PC-3 (cell line): ENCODE results near the gene MYLK. TPM values are rescaled to one million over a fixed set of nuclear protein-coding genes. Genes with fewer than 3 reads are reported as not detected.

ENCODE experiments used
- ATAC-seq: fragments of 200-7000 bp; cut with Tn5 transposase; 2 replicates; pipeline ENCODE4 v1.9.1; 2020; ENCODE audit warnings: mild to moderate bottlenecking, moderate library complexity
- BruUV-seq: library from RNA; stranded (reverse); fragments of 400-500 nt; replicated peaks from 2 replicates; lab custom pipeline; 2021; lab: Mats Ljungman, UMichigan
- CTCF ChIA-PET: fragments of 300-600 bp; sonication (Branson Sonifier 250); formaldehyde crosslinking; loops from one replicate; lab custom pipeline; 2022; ENCODE audit warnings: antibody characterized with exemption; lab: Charles Lee
- POLR2A ChIA-PET: fragments of 300-600 bp; sonication (Branson Sonifier 250); formaldehyde crosslinking; loops from one replicate; lab custom pipeline; 2022; ENCODE audit warnings: antibody characterized with exemption; ENCODE audit not compliant: unreplicated experiment; lab: Charles Lee
- DNase-seq: peaks from one replicate; pipeline ENCODE4 v3.0.0-alpha.2; 2015
- H2AFZ ChIP-seq: fragments of 300-600 bp; sonication (generic); 2 replicates; pipeline ENCODE4 v1.6.0; 2016; ENCODE audit warnings: antibody characterized with exemption, low read length
- H3F3A ChIP-seq: fragments of 300-600 bp; sonication (generic); one replicate; pipeline ENCODE4 v1.6.0; 2017; ENCODE audit warnings: antibody characterized with exemption, low read length, control low read depth, mild to moderate bottlenecking; ENCODE audit not compliant: unreplicated experiment
- H3K27ac ChIP-seq: fragments of 300-600 bp; sonication (generic); 2 replicates; pipeline ENCODE4 v1.5.1; 2016; ENCODE audit warnings: mild to moderate bottlenecking, low read length
- H3K27me3 ChIP-seq: fragments of 300-600 bp; sonication (generic); 2 replicates; pipeline ENCODE4 v1.6.1; 2016; ENCODE audit warnings: low read length, mixed read lengths
- H3K36me3 ChIP-seq: fragments of 300-600 bp; sonication (generic); 2 replicates; pipeline ENCODE4 v1.6.1; 2016; ENCODE audit warnings: low read depth, mixed run types, low read length, mixed read lengths
- H3K4me1 ChIP-seq: fragments of 300-600 bp; sonication (generic); 2 replicates; pipeline ENCODE4 v1.5.1; 2016; ENCODE audit warnings: low read length; ENCODE audit not compliant: insufficient read depth
- H3K4me2 ChIP-seq: fragments of 300-600 bp; sonication (generic); 2 replicates; pipeline ENCODE4 v1.6.0; 2016; ENCODE audit warnings: low read length
- H3K4me3 ChIP-seq: fragments of 300-600 bp; sonication (generic); 2 replicates; pipeline ENCODE4 v1.5.1; 2016; ENCODE audit warnings: mild to moderate bottlenecking, low read length, mixed read lengths
- H3K79me2 ChIP-seq: fragments of 300-600 bp; sonication (generic); 2 replicates; pipeline ENCODE4 v1.6.1; 2017; ENCODE audit warnings: low read length, mixed read lengths
- H3K9ac ChIP-seq: fragments of 300-600 bp; sonication (generic); 2 replicates; pipeline ENCODE4 v1.6.0; 2016; ENCODE audit warnings: mild to moderate bottlenecking, low read length
- H3K9me2 ChIP-seq: fragments of 300-600 bp; sonication (generic); replicated peaks from 2 replicates; pipeline ENCODE4 v1.6.1; 2016; ENCODE audit warnings: mixed run types, low read length, mixed read lengths
- H3K9me3 ChIP-seq: fragments of 300-600 bp; sonication (generic); 2 replicates; pipeline ENCODE4 v1.6.1; 2016; ENCODE audit warnings: low read length, mixed read lengths
- H4K20me1 ChIP-seq: fragments of 300-600 bp; sonication (generic); 2 replicates; pipeline ENCODE4 v1.6.1; 2016; ENCODE audit warnings: low read length, mixed read lengths
- CTCF ChIP-seq: fragments of 300-600 bp; sonication (generic); conservative IDR thresholded peaks from 2 replicates; pipeline ENCODE4 v1.5.1; 2017; ENCODE audit warnings: antibody characterized with exemption, low read depth, mild to moderate bottlenecking, low read length
- EZH2 ChIP-seq: fragments of 300-600 bp; sonication (generic); IDR thresholded peaks from one replicate; pipeline ENCODE4 v1.6.1; 2017; ENCODE audit warnings: antibody characterized with exemption, mild to moderate bottlenecking, low read length; ENCODE audit not compliant: unreplicated experiment
- EZH2phosphoT487 ChIP-seq: fragments of 300-600 bp; sonication (generic); IDR thresholded peaks from 2 replicates; pipeline ENCODE4 v1.6.1; 2018; ENCODE audit warnings: mild to moderate bottlenecking, antibody characterized with exemption, low read length, borderline replicate concordance
- intact Hi-C: fragments of 100-400 bp; cut with micrococcal nuclease; formaldehyde crosslinking; loops from 2 replicates; pipeline ENCODE4 v1.9.0; 2023
- total RNA-seq: library from RNA; depleted of rRNA; stranded (reverse); fragments of >200 nt; gene quantifications from 2 replicates; pipeline ENCODE4 v1.2.3, GENCODE V29; 2014

MYLK gene
- total RNA-seq, 1 experiment from 2014 or later = 6.9 TPM

- H3K4me1 ChIP-seq = 0 out of 2 replicates have a peak, but pooled peaks cover 4% of the 10 kb centered on the region
- no peak overlapping the region for H3K4me2 ChIP-seq
- POLR2A ChIA-PET = no interaction called here
- BruUV-seq = no TSS peak
- intact Hi-C loops = no loop called here
- no peaks in the 10 kb centered on the region for H4K20me1 ChIP-seq
- ATAC-seq (no peak), DNase-seq (no peak)
- H3F3A ChIP-seq = no peaks in the 10 kb centered on the region
- no peak overlapping the region for H3K4me3 ChIP-seq
- no peak overlapping the region for H2AFZ ChIP-seq
- H3K9ac ChIP-seq = no peak overlapping the region
- no peak for TF ChIP-seq EZH2phosphoT487
- H3K27ac ChIP-seq = no peak overlapping the region
- no peaks in the 10 kb centered on the region for H3K27me3 ChIP-seq
- H3K36me3 ChIP-seq = no peaks in the 10 kb centered on the region
- CTCF ChIA-PET = no interaction called here
- no peaks in the 10 kb centered on the region for H3K79me2 ChIP-seq
- no peaks in the 10 kb centered on the region for H3K9me2 ChIP-seq
- H3K9me3 ChIP-seq = no peaks in the 10 kb centered on the region
Measured at GRCh38 chr3:123765475-123766128, 118.5 kb downstream of the MYLK start.

GRCh38 chr3:123764647-123765046 is 119.5 kb downstream of the MYLK start:
- H3K4me2 ChIP-seq = no peak overlapping the region
- no peaks in the 10 kb centered on the region for H3K36me3 ChIP-seq
- TF ChIP-seq EZH2phosphoT487 (no peak), EZH2 (no peak), CTCF (no peak)
- BruUV-seq = no TSS peak
- H2AFZ ChIP-seq = no peak overlapping the region
- no peak overlapping the region for H3K4me3 ChIP-seq
- 0 out of 2 replicates have a peak, but pooled peaks cover 4% of the 10 kb centered on the region for H3K4me1 ChIP-seq
- DNase-seq (no peak), ATAC-seq (no peak)
- no peak overlapping the region for H3K27ac ChIP-seq
- H3K79me2 ChIP-seq = no peaks in the 10 kb centered on the region
- no peaks in the 10 kb centered on the region for H3F3A ChIP-seq
- no peaks in the 10 kb centered on the region for H4K20me1 ChIP-seq
- CTCF ChIA-PET = no interaction called here
- POLR2A ChIA-PET = no interaction called here
- no peaks in the 10 kb centered on the region for H3K27me3 ChIP-seq
- intact Hi-C loops = no loop called here
- H3K9me2 ChIP-seq = no peaks in the 10 kb centered on the region
- no peak overlapping the region for H3K9ac ChIP-seq
- no peaks in the 10 kb centered on the region for H3K9me3 ChIP-seq

- Histone ChIP-seq H4K20me1 (no peaks in the 10 kb centered on the region), H3K9me3 (no peaks in the 10 kb centered on the region), H3K9ac (no peak overlapping the region), H3K27ac (no peak overlapping the region), H3K27me3 (no peaks in the 10 kb centered on the region), H3K4me3 (no peak overlapping the region), H3K4me1 (peaks cover 8% of the 10 kb centered on the region), H3K79me2 (no peaks in the 10 kb centered on the region), H3K4me2 (no peak overlapping the region), H3K36me3 (no peaks in the 10 kb centered on the region), H3K9me2 (no peaks in the 10 kb centered on the region), H2AFZ (no peak overlapping the region), H3F3A (no peaks in the 10 kb centered on the region)
- no peak for ATAC-seq
- ChIA-PET POLR2A (interaction anchor here (0.6 kb wide), 1 partner anchor 86 kb away, joined by 4 read pairs; no protein-coding TSS in a partner anchor), CTCF (no interaction called here)
- intact Hi-C loops = no loop called here
- no TSS peak for BruUV-seq
- TF ChIP-seq EZH2 (no peak), CTCF (no peak), EZH2phosphoT487 (no peak)
- no peak for DNase-seq
Measured at GRCh38 chr3:123762805-123763204, 121.3 kb downstream of the MYLK start.
